Endothelial cell of hepatic sinusoid (primary cell): ENCODE results near the gene YWHAQ.

Source experiments
- in situ Hi-C: cut with HindIII; loops from 2 replicates; pipeline ENCODE4 v1.10.0; 2017; ENCODE audit warnings: low sequenced_read_pairs

The YWHAQ gene

DNA sequence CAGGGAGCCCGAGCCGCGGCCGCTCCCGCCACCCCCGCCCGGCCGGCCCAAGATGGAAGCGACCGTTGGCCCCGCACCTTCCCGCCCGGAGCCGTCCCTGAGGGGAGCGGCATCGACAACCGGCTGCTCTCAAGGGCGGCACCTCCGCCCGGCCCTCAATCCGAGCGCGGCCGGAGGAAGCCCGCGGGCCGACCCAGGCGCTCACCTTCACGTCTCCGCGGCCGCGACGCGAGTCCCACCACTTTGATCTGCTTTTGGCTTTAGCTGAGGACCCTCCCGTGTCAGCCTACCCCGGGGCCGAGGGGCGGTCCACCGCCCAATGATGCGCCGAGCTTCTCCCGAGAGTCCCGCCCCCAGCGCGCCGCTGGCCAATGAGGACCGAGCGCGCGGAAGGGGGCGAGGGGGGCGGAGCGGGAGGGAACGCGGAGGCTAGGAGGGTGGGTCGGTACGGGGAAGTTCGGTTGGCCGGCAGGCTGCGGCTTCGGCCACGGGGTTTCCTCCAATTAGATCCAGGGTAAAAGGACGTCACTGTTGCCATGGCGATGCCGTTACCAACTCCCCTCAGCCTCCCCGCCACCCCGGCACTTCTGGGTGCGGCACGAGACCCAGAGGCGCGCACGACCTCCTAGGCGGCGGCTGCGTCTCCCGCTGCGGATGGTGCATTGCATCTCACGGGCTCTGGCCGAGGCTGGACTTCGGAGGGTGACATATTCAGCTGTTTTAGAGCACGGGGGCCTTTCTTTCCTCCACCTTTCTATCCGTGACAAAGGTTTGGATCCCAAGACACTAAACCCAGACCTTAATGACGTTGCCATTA is at the start of gene YWHAQ:
Gene YWHAQ (minus strand): TSS at position 262 of the 817 bp plus-strand sequence. CDS start 545 bp downstream, outside the sequence.
- in situ Hi-C loops = no loop called here

DNA sequence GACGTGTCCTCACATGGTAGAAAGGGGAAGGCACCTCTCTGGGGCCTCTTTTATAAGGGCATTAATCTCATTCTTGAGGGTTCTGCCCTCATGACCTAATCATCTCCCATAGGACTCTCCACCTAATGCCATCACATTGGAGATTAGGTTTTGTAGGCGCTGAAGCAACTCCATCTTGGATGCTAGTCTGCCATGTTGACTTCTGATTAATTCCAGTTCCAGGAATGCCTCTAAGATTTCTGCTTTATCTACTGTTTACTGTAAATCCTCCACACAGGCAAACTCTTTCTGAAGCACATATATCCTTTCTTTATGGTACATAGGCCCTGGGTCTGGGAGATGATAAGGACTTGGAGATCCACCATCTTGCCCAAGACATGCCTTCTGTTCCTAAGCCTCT is 49.3 kb upstream of the YWHAQ start:
- in situ Hi-C loops = no loop called here

- in situ Hi-C loops = no loop called here
Measured at GRCh38 chr2:9679218-9679617, 48.4 kb upstream of the YWHAQ start.

GRCh38 chr2:9678544-9678943 is 47.7 kb upstream of the YWHAQ start:
- in situ Hi-C loops = no loop called here

GRCh38 chr2:9675415-9676351 is 44.9 kb upstream of the YWHAQ start:
- in situ Hi-C loops = no loop called here

- in situ Hi-C loops = no loop called here
Measured at GRCh38 chr2:9674891-9675414, 44.2 kb upstream of the YWHAQ start.

GRCh38 chr2:9673914-9674481 is 43.2 kb upstream of the YWHAQ start:
- in situ Hi-C loops = no loop called here

DNA sequence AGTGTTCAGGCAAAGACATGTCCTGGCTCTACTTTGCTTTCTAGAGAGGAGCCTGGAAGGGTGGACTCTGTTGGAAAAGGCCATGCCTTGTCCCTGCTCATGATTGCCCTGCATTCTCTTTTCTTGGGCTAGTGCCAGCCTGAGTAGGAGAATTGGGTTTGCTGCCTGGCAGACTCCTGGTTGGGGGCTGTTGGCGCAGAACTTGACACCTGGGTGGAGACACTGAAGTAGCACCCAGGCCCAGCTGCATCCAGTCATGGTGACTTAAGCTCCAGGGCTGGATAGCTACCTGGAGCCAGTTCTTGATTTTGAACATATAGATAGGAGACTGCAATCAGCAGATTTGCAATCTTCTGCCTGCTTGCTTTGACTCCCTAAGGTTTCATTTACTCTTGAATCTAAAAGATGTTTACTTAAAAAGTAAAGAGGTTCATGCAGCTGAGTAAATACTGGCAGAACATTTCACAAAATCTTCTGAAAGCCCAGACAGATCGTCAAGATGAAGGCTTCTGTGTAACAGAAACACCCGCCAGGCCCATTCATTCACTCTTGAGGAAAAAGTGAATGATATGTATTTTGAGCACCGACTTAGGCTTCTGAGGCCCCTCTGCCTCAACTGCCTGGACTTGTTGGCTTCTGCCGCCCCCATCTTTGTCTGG is 38.0 kb upstream of the YWHAQ start:
- in situ Hi-C loops = no loop called here

- in situ Hi-C loops = no loop called here
Measured at GRCh38 chr2:9667826-9668225, 37.0 kb upstream of the YWHAQ start.

GRCh38 chr2:9666306-9666705 is 35.5 kb upstream of the YWHAQ start:
- in situ Hi-C loops = no loop called here

DNA sequence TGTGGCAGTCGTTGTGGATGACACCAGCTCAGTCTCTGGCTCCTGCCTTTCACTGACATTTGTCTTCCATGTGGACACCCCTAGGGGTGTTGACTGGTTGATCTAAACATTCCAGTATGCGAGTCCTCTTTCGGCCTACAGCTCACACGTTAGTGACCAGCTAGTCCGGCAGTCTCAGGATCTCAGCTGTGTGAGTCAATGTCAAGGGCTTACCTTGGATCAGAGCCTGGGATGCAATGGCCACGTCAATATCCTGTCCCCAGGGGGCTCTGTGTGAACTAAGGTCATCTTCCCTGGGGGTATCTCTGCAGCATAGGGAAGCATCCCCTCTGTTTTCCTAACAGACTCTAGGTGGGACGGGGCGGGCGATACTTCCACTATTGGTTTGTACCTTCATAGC is 35.1 kb upstream of the YWHAQ start:
- in situ Hi-C loops = no loop called here

GRCh38 chr2:9664365-9664764 is 33.6 kb upstream of the YWHAQ start:
- in situ Hi-C loops = loop anchor here (5.0 kb wide), 2 partner anchors 37 to 48 kb away; no protein-coding TSS in a partner anchor

- in situ Hi-C loops = loop anchor here (5.0 kb wide), 2 partner anchors 36 to 49 kb away; no protein-coding TSS in a partner anchor
Measured at GRCh38 chr2:9663008-9663879, 32.4 kb upstream of the YWHAQ start.

- in situ Hi-C loops = loop anchor here (5.0 kb wide), 2 partner anchors 34 to 51 kb away; no protein-coding TSS in a partner anchor
Measured at GRCh38 chr2:9661261-9661660, 30.5 kb upstream of the YWHAQ start.

GRCh38 chr2:9660781-9661180 is 30.0 kb upstream of the YWHAQ start:
- in situ Hi-C loops = loop anchor here (5.0 kb wide), 2 partner anchors 33 to 52 kb away; no protein-coding TSS in a partner anchor

GRCh38 chr2:9660154-9660553 is 29.4 kb upstream of the YWHAQ start:
- in situ Hi-C loops = loop anchor here (5.0 kb wide), 2 partner anchors 33 to 52 kb away; no protein-coding TSS in a partner anchor

DNA sequence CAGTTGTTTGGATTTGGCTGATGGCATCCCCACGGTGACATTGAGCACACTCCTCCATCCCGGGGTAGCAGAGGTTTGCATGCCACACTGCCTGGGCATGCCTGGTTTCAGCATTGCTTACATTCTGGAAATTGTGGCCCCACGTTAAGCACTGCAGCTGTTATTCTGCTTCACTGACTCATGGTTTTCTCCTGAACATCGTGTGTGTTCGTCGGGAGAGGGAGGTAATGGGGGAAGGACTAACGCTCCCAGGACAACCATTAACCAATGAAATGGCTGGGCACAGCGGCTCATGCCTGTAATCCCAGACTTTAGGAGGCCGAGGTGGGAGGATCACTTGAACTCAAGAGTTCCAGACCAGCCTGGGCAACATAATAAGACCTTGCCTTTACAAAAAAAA is 28.2 kb upstream of the YWHAQ start:
- in situ Hi-C loops = no loop called here

DNA sequence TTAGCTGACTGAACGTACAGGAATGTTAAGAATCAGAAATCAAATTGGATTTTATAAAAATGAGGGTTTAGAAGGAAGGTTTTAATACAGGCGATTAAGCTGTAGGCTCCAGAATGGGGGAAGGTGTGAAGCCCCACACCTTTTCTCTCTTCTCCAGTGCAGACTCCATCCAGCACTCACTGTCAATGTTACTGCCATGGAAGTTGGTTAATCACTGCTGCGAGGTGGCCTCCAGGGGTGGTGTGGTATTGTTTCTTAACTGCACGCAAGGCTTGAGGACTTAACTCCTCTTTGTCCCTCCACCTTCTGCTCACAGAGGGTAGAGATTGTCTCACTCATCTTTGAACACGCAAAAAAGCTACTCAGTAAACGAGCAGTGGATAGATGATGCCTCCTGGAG is 26.9 kb upstream of the YWHAQ start:
- in situ Hi-C loops = no loop called here

DNA sequence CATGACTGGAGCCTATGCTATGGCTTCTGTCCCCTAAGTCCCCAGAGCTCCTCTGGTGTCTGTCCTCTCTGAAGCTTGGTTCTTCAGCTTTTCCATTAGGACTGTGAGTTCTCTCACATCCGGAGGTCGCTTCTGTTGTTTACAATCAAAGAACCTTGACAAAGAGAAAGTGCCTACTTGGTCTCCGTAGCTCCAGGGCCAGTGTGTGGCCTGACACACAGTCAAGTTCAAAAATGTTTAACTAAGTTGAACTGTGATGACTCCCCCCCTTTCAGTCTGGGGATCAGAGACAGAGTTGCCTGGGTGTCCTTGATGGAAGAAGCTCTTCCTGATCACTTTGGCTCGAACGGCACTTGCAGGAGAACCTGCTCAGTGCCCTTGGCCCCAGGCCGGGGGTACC is 26.3 kb upstream of the YWHAQ start:
- in situ Hi-C loops = no loop called here
